TTC549 (cell line): ENCODE results near the gene ULBP2.
"Not testable (repeated sequence)": the region's sequence is repeated elsewhere in the genome, so short reads cannot be mapped to it uniquely, and the experiment has no call there.

ENCODE experiments used
- FAIRE-seq: peaks from 2 replicates; lab custom pipeline; 2012; peaks lifted over from hg19 to GRCh38; lab: Jason Lieb, UNC

ULBP2 gene

GRCh38 chr6:149909701-149910470, 31.9 kb upstream of the ULBP2 start:
- FAIRE-seq = no peak

DNA sequence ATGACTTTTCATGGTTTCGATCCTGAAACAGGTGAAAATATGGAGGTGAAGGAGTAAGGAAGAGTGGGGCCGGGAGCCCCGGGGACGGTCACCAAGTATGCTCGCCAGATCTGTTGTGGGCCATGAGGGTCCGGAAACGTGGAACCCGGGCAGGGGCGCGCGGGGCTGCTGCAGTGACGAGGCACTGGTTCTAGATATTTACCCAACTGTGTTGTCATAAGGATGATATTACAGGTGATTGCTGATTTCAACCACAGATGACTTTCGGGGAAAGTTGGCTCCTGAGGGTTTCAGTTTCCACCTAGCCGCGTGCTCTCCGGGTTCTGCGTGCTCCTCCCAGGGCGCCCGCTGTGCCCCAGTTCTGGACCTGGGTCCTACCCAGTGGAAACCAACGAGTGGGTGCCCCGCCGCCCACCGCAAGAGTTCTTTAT, 31.1 kb upstream of the ULBP2 start:
- no peak for FAIRE-seq

DNA sequence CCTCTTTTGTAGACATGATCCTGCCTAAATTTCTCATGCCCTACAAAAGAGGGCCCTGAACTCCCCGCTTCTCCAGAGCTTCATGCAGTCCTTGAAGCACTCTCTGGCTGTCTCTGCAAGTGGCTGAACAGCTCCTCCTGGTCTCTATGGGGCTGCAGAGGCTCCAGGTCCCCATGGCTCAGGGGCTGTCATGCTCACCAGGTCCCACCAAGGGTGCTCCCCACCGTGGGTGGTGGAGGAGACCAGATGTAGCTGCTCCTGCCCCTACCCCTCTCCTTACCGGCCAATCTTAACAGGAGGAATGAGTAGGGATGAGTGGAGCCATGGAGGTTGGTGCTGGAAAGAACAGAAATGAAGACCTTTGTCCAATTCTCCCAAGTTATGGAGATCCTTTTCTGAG, 29.1 kb upstream of the ULBP2 start:
- FAIRE-seq = not testable (repeated sequence)

- no peak for FAIRE-seq
These were observed 28.7 kb upstream of the ULBP2 start for GRCh38 chr6:149913085-149913484.

DNA sequence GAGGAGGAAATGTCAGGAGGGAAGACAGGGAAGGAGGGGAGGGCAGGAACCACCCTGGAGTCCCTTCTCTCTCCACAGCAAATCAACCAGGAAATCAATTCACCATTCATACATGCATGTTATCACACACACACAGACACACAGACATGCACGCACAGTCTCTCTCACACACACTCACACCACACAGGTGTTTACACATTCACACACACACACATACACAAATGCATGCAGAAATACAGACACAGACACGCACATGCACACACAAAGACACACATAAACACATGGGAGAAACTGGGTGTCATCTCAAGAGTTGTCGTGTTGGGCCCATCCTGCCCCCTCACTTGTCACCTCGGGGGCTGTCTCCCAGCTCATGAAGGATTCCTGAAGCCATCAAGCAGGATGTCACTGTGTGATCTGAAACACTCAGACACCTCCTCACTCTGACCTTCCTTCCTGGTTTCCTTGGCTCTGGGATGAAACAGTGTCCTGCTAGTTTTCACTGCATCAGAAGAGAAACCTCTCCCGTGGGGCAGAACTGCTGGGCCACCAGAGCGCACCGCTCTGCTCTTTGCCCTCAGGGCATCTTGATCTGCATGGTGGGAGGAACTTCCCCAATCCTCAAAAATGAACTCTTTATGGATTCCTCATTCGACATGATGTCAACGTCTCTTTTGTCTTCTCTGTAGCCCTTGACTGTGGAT, 28.1 kb upstream of the ULBP2 start:
- no peak for FAIRE-seq

GRCh38 chr6:149915970-149916865, 25.6 kb upstream of the ULBP2 start:
- FAIRE-seq = no peak

GRCh38 chr6:149917679-149918078, 24.1 kb upstream of the ULBP2 start:
- FAIRE-seq = no peak

DNA sequence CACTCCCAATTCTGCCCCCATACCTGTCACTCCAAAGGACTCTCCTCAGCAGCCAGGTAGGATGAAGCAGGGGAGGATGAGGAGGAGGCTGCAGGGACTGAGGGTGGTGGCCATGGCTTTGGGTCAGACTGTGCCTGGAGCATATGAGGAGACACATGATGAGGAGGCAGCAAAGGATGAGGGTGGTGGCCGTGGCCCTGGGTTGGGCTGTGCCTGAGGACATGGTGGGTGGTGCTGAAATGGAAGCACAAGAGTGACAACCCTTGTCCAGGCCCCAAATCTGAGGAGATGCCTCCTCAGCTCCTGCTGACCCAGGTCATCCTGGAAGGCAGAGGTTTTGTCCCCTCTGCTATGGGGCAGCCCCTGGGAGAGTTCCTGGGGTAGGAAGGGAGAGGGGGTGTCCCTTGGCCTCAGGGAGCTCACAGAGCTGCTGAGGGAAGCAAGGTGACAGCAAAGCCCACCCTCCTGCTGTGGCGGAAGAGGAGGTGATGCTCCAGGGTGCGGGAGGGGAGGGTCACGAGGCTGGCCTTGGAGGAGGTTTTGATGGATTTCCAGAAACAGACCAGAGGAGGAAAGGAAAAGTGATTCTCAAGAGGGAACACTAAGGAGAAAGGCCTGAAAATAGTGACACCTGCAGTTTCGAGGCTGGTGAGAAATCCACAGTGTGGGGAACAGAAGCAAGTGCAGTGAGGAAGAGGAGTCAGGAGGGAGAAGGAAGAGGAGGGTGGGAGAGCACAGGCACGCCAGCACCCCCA, 23.5 kb upstream of the ULBP2 start:
- no peak for FAIRE-seq

DNA sequence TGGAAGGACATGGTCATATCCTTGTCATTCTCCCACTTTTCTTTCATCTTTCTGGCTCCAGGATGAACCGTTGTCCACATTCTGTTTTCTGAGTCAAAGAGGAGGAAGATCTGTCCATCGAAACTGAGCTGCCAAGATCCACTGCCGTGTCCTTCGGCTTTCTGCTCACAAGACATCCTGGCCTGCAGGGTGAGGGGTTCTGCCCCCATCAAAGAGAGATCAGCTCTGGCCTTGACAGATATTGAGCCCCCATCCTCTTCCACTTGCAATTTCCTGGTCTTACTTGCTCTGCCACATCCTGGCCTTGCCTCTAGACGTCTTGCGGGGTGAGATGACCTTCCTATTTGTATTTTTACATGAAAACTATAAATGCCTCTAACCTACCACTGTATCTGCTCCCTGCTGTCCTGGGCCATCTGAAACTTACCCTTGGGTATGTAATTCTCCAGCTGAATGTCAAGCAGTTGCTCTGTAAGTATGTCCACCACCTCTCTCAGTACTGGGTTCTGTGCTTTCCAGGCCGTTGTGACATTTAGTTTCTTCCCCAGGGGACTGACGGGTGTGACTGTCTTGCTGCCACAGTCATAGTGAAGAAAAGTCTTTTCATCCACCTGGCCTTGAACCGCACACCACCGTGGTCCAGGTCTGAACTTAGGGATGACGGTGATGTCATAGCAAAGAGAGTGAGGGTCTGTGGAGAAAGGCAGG, 22.5 kb upstream of the ULBP2 start:
- not testable (repeated sequence) for FAIRE-seq

- no peak for FAIRE-seq
These were observed 22.0 kb upstream of the ULBP2 start for GRCh38 chr6:149919834-149920225.

GRCh38 chr6:149921361-149921760, 20.5 kb upstream of the ULBP2 start:
- FAIRE-seq = no peak

GRCh38 chr6:149922091-149922490, 19.7 kb upstream of the ULBP2 start:
- not testable (repeated sequence) for FAIRE-seq

- FAIRE-seq = no peak
These were observed 19.0 kb upstream of the ULBP2 start, which contains the start of gene RAET1G for GRCh38 chr6:149922642-149923326. RAET1G (minus strand) TSS chr6:149923121; CDS start chr6:149923010, 111 bp downstream.

DNA sequence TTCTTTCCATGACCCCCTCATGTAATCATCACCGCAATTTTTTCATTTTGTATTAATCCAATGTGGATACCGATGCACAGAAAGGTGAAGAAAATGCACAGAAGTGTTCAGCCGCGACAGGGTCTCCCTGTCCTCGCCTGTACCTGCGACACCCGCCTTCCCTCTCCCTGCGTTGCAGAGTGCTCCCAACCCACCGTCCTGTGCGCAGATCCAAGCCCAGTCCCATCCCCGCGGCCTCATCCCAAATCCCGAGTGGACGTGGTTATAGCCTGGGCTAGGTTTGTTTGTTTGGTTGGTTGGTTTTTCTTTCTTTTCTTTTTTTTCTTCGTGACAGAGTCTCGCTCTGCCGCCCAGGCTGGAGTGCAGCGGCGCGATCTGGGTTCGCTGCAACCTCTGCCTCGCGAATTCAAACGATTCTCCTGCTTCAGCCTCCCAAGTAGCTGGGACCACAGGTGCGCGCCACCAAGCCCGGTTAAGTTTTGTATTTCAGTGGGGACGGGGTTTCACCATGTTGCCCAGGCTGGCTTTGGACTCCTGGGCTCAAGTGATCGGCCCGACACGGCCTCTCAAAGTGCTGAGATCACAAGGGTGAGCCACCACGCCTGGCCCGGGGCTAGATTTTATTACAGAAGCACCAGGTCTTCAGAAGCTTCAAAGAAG, 18.4 kb upstream of the ULBP2 start:
- no peak for FAIRE-seq

DNA sequence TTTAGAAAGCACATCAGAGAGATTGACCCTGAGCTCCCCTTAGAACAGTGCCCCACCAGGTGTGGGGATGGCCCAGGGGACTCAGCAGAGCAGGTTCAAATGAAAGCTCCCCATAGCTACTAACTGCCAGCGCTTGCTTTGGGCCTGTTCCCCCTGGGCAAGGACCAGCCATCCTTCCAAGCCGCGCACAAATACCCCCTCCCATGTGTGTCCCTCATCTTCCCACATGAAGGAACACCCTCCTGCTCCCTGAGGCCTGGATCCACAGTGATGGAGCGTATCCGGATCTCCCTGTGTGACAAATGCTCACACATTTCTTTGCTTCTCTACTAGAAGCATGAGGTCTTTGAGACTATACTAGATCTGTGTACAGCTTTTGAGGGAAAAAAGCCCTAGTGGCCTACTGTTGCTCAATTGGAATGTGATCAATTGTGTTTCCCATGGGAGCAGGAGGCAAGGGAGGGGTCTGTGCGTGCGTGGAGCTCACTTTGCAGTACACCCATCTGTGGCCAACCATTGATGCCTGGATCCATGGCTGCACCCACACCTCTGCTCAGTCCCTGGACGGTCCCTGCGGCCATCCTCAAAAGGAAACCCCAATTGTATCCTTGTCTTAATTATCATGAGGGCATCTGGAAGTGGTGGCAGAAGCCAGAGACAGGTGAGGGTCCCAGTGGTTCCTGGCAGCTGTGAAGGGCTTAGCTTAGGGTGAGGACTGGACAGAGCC, 17.4 kb upstream of the ULBP2 start:
- FAIRE-seq = no peak

GRCh38 chr6:149924933-149925252, 16.9 kb upstream of the ULBP2 start:
- no peak for FAIRE-seq

DNA sequence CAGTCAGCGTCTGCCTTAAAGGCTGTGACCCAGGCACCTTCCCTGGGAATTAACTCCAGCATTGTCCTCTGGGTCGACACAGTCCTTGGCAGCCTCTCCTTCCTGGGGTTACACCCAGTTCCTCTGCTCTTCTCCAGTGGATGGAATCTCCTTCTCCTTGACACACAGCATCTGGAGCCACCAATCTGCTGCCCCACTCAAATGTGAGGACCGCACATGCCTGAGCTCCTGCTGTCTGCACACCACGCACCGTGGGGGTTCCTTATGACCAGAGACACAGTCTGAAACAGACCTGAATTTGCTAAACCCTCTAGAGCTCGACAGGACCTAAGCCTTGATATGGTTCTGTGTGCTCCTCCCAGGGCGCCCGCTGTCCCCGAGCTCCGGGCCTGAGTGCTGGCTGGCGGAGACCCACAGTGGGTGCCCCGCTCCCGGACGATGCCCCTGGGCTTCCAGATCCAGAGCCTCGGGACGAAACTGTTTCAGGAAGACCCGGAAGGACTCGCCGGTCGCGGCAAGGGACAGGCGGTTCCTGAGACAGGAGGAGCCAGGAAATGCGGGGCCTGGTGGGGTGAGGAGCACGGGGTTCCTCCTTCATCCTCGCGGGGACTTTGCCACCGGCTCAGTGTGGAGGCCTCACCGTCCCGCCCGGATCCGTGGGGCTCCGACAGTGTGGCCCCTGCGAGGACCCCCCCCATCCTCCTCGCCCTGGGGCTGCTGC, 16.4 kb upstream of the ULBP2 start:
- no peak for FAIRE-seq

- no peak for FAIRE-seq
These were observed 15.6 kb upstream of the ULBP2 start for GRCh38 chr6:149925974-149926777.
